ENCODE data around the gene TEX9. TPM values are rescaled to one million over a fixed set of nuclear protein-coding genes. Genes with fewer than 3 reads are reported as not detected.

TEX9 gene
- total RNA-seq, 1 experiment from 2014 or later, result 11.8 TPM

DNA sequence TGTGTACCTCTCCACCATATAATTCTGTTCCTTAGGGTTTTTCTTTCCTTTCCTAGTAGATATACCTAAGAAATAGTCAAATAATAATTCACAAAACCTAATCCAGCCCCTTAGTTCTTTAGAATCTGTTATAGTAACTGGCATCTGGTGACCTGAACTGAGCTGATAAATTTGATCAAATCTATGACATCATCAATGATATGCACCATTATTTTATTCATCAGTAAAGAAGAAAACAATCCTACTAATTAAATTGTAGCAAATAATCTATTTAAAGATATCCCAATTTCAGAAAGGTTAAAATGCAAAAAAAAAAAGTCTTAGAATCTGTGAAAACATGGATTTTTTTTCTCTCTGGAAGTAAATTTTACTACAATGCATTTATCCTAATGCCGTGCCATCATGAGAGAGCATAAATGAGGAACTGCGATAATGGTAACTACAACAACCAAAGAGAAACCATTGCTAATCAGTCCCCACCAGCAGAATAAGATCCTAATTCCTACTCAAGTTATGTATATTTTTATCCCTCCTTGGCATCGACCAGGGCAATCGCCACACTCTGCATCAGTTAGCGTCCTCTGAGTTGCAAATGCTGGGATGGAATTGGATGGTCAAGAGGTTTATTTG, 106.3 kb downstream of the TEX9 start:
- H3F3A ChIP-seq (ENCODE audit: insufficient read depth, low read depth), result no peaks in the 10 kb centered on the region
- no TSS peak for BruUV-seq (replicated peaks)
- H3K79me2 ChIP-seq (ENCODE audit: low read depth), result no peaks in the 10 kb centered on the region
- H3K4me2 ChIP-seq, result no peak overlapping the region
- no peaks in the 10 kb centered on the region for H3K9me2 ChIP-seq (ENCODE audit: insufficient read depth)
- no peak overlapping the region for H2AFZ ChIP-seq
- intact Hi-C loops (cut with micrococcal nuclease; ENCODE audit: unreplicated experiment), result no loop called here
- ChIA-PET CTCF (no interaction called here), POLR2A (ENCODE audit: unreplicated experiment) (no interaction called here)
- H3K27ac ChIP-seq, result no peak overlapping the region
- H3K27me3 ChIP-seq (ENCODE audit: insufficient read depth, low read depth), result no peaks in the 10 kb centered on the region
- H3K9me3 ChIP-seq (ENCODE audit: insufficient read depth, low read depth), result no peaks in the 10 kb centered on the region
- H4K20me1 ChIP-seq (ENCODE audit: insufficient read depth), result no peaks in the 10 kb centered on the region
- H3K36me3 ChIP-seq (ENCODE audit: low read depth), result no peaks in the 10 kb centered on the region
- H3K4me3 ChIP-seq, result no peak overlapping the region
- DNase-seq, result no peak
- TF ChIP-seq, protein P1, sequence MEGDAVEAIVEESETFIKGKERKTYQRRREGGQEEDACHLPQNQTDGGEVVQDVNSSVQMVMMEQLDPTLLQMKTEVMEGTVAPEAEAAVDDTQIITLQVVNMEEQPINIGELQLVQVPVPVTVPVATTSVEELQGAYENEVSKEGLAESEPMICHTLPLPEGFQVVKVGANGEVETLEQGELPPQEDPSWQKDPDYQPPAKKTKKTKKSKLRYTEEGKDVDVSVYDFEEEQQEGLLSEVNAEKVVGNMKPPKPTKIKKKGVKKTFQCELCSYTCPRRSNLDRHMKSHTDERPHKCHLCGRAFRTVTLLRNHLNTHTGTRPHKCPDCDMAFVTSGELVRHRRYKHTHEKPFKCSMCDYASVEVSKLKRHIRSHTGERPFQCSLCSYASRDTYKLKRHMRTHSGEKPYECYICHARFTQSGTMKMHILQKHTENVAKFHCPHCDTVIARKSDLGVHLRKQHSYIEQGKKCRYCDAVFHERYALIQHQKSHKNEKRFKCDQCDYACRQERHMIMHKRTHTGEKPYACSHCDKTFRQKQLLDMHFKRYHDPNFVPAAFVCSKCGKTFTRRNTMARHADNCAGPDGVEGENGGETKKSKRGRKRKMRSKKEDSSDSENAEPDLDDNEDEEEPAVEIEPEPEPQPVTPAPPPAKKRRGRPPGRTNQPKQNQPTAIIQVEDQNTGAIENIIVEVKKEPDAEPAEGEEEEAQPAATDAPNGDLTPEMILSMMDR (conservative IDR thresholded peaks at IDR 0.05), result no peak
- no peak for TF ChIP-seq EZH2 (IDR thresholded peaks at IDR 0.05; ENCODE audit: low read depth)
- no peaks in the 10 kb centered on the region for H3K4me1 ChIP-seq (replicated peaks; ENCODE audit: insufficient read depth)

DNA sequence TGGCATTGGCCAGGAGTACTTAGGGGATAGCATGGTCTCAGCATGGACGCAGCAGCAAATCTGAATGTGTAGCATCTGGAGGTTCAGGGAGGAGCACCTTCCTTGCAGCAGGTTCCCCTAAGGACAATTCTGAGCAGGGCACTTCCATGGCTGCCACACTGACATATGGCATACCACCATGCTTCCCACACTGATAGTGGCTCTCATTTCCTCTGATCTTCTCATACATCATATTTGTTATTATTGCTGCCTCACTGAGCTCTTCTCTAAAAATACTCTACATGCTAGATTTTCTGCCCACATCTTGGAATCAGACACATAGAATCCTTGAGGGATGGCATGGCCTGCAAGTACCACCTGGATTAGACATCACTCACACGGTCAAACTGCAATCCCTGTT, 107.1 kb downstream of the TEX9 start:
- TF ChIP-seq, protein P1 (conservative IDR thresholded peaks at IDR 0.05), result no peak
- TF ChIP-seq EZH2 (IDR thresholded peaks at IDR 0.05; ENCODE audit: low read depth), result no peak
- no peaks in the 10 kb centered on the region for H3K27me3 ChIP-seq (ENCODE audit: insufficient read depth, low read depth)
- intact Hi-C loops (cut with micrococcal nuclease; ENCODE audit: unreplicated experiment), result no loop called here
- no peaks in the 10 kb centered on the region for H3K4me1 ChIP-seq (replicated peaks; ENCODE audit: insufficient read depth)
- H3K4me2 ChIP-seq, result no peak overlapping the region
- no peaks in the 10 kb centered on the region for H4K20me1 ChIP-seq (ENCODE audit: insufficient read depth)
- ChIA-PET POLR2A (ENCODE audit: unreplicated experiment) (no interaction called here), CTCF (no interaction called here)
- no peaks in the 10 kb centered on the region for H3F3A ChIP-seq (ENCODE audit: insufficient read depth, low read depth)
- no peaks in the 10 kb centered on the region for H3K36me3 ChIP-seq (ENCODE audit: low read depth)
- no peak overlapping the region for H3K4me3 ChIP-seq
- H2AFZ ChIP-seq, result no peak overlapping the region
- BruUV-seq (replicated peaks), result no TSS peak
- no peak overlapping the region for H3K27ac ChIP-seq
- no peaks in the 10 kb centered on the region for H3K9me2 ChIP-seq (ENCODE audit: insufficient read depth)
- no peaks in the 10 kb centered on the region for H3K79me2 ChIP-seq (ENCODE audit: low read depth)
- no peaks in the 10 kb centered on the region for H3K9me3 ChIP-seq (ENCODE audit: insufficient read depth, low read depth)
- DNase-seq, result no peak

DNA sequence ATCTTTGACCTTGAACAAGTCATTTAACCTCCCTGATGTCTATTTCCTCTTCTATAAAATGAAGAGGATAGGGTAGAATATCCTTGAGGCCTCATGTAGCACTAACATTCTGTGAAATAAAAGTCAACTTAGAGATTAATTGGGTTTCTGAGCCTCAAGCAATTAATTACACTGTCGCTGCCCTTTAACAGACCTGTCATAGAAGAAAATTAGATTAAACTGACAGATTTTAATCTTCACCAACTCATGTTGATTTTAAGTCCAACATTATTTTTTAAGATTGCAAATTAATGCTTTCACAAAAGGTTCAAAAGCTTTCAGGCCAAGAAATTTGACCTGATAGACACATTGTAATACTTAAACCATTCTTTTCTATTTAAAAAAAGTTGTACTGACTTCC, 107.8 kb downstream of the TEX9 start:
- Histone ChIP-seq H3K4me3 (no peak overlapping the region), H4K20me1 (ENCODE audit: insufficient read depth) (no peaks in the 10 kb centered on the region), H3K79me2 (ENCODE audit: low read depth) (no peaks in the 10 kb centered on the region), H3K9me3 (ENCODE audit: insufficient read depth, low read depth) (no peaks in the 10 kb centered on the region), H3K4me2 (no peak overlapping the region), H2AFZ (no peak overlapping the region), H3K27me3 (ENCODE audit: insufficient read depth, low read depth) (no peaks in the 10 kb centered on the region), H3F3A (ENCODE audit: insufficient read depth, low read depth) (no peaks in the 10 kb centered on the region), H3K36me3 (ENCODE audit: low read depth) (no peaks in the 10 kb centered on the region), H3K27ac (no peak overlapping the region), H3K9me2 (ENCODE audit: insufficient read depth) (no peaks in the 10 kb centered on the region), H3K4me1 (replicated peaks; ENCODE audit: insufficient read depth) (no peaks in the 10 kb centered on the region)
- DNase-seq, result no peak
- no TSS peak for BruUV-seq (replicated peaks)
- POLR2A ChIA-PET (ENCODE audit: unreplicated experiment), result no interaction called here
- intact Hi-C loops (cut with micrococcal nuclease; ENCODE audit: unreplicated experiment), result no loop called here
- CTCF ChIA-PET, result no interaction called here
- TF ChIP-seq EZH2 (IDR thresholded peaks at IDR 0.05; ENCODE audit: low read depth), result no peak
- TF ChIP-seq, protein P1 (conservative IDR thresholded peaks at IDR 0.05), result no peak
